Heart left ventricle (tissue), 16 donors: Measurements from ENCODE around the gene SNX9. TPM values are rescaled to one million over a fixed set of nuclear protein-coding genes. Genes with fewer than 3 reads are reported as not detected.

Source experiments
- ATAC-seq, 4 donors: fragments of 200-7000 bp; cut with Tn5 transposase; one replicate each; pipeline ENCODE4 v1.9.1; 2020 to 2022; ENCODE audit warnings: moderate library complexity in 4 of 4, mild to moderate bottlenecking in 3 of 4, moderate number of reproducible peaks in 1 of 4
- DNase-seq, 5 donors: peaks; one replicate each; pipeline ENCODE4 v3.0.0-alpha.2; 2020
- H3K27ac ChIP-seq, 12 donors: fragments of 200-600 bp; sonication (generic) in 4 of 12; one replicate each; pipeline versions ENCODE4 v1.5.0 to v1.8.0; 2016 to 2022; ENCODE audit warnings: mild to moderate bottlenecking in 2 of 12
- H3K27me3 ChIP-seq, 9 donors: fragments of 200-600 bp; sonication (generic) in 2 of 9; one replicate each; pipeline versions ENCODE4 v1.5.1 to v1.8.0; 2016 to 2022; ENCODE audit warnings: mild to moderate bottlenecking in 3 of 9
- H3K36me3 ChIP-seq, 9 donors: fragments of 200-600 bp; sonication (generic) in 2 of 9; one replicate each; pipeline versions ENCODE4 v1.5.0 to v1.8.0; 2018 to 2022; ENCODE audit warnings: mild to moderate bottlenecking in 2 of 9
- H3K4me1 ChIP-seq, 12 donors: fragments of 200-600 bp; sonication (generic) in 4 of 12; one replicate each; pipeline versions ENCODE4 v1.5.0 to v1.8.0; 2016 to 2022; ENCODE audit warnings: mild to moderate bottlenecking in 3 of 12
- H3K4me3 ChIP-seq, 12 donors: fragments of 200-600 bp; sonication (generic) in 4 of 12; one replicate each; pipeline versions ENCODE4 v1.5.0 to v1.8.0; 2017 to 2022; ENCODE audit warnings: mild to moderate bottlenecking in 9 of 12, moderate library complexity in 4 of 12
- H3K9me3 ChIP-seq, 12 donors: fragments of 200-600 bp; sonication (generic) in 4 of 12; one replicate each; pipeline versions ENCODE4 v1.5.0 to v1.8.0; 2016 to 2022; ENCODE audit warnings: mild to moderate bottlenecking in 1 of 12
- POLR2A ChIP-seq, 2 donors: fragments of 450-650 bp; IDR thresholded peaks; one replicate each; pipeline ENCODE4 v1.6.1; 2017; ENCODE audit warnings: antibody characterized with exemption in 2 of 2, mild to moderate bottlenecking in 2 of 2, moderate library complexity in 2 of 2
- WGBS, 4 donors: extraction: QIAGEN DNeasy Blood & Tissue Kit in 2 of 4; methylation state at CpG; one replicate each; pipeline versions ENCODE4 v1.1.5 to v1.1.7; 2013 to 2018; 5-methylcytosine and 5-hydroxymethylcytosine counted together
- intact Hi-C, 10 donors: fragments of 100-400 bp; cut with DNase I; formaldehyde crosslinking; loops; one replicate each; pipeline versions ENCODE4 v1.11.1 to v1.14.2; 2022
- polyA plus RNA-seq, 2 donors: library from polyadenylated mRNA; stranded (reverse); fragments of 200-250 nt; gene quantifications; one replicate each; pipeline ENCODE4 v1.2.3, GENCODE V29; 2013
- total RNA-seq, 9 donors: library from RNA; depleted of rRNA in 2 of 9; stranded (reverse); fragments of >200 nt in 2 of 9; fragmentation: NEBNext Ultra II Directional in 3 of 9; extraction: Animal tissue kit (Norgen Biotek cat#: 25700) in 3 of 9; gene quantifications; one replicate each; pipeline versions ENCODE4 v1.1.0 to v1.2.4, GENCODE V29; 2016 to 2023
- TF ChIP-seq, protein P1 (sequence below), 12 donors: fragments of 200-600 bp; sonication (generic) in 4 of 12; IDR thresholded peaks; one replicate each; pipeline versions ENCODE4 v1.5.0 to v1.8.0; 2018 to 2022; ENCODE audit warnings: antibody characterized with exemption in 12 of 12, mild to moderate bottlenecking in 5 of 12
- donor health status: ischemic (EF 13 %, LVEDD 7.1; RV severe dilation, severe dysfunction).
- donor health status: healthy with polysubstance abuse.
- donor health status: DM: no; HTN: yes; CAD: no.
- donor health status: DM: no; HTN: no; CAD: no.
- donor health status: ischemic (EF 25% LVEDD 6.9; RV normal size, moderate dysfunction).
- donor health status: ischemic (EF 25% LVEDD 5.7; RV mildly dilated, moderate dysfunction).
- donor health status: healthy.
- donor health status: DM: yes; HTN: yes; CAD: no.
- donor health status: ischemic (EF 35%, LVEDD 5.7; RV mildly dilated, moderate dysfunction).
- donor health status: nonischemic (EF 11% LVEDD 7.7; RV severe dilation, severe dysfunction).
- donor health status: DM: yes; HTN: yes; CAD: no.
- donor health status: PGD.
- donor health status: ischemic (EF 29% LVEDD 5.4; RV normal size, mild dysfunction).
- donor health status: nonischemic (EF 23%, LVEDD 6.1; RV moderate dilation, normal function).

Gene SNX9
- total and polyA plus RNA-seq, 11 donors = 15.4 to 44.0 (median 30.7) TPM

DNA sequence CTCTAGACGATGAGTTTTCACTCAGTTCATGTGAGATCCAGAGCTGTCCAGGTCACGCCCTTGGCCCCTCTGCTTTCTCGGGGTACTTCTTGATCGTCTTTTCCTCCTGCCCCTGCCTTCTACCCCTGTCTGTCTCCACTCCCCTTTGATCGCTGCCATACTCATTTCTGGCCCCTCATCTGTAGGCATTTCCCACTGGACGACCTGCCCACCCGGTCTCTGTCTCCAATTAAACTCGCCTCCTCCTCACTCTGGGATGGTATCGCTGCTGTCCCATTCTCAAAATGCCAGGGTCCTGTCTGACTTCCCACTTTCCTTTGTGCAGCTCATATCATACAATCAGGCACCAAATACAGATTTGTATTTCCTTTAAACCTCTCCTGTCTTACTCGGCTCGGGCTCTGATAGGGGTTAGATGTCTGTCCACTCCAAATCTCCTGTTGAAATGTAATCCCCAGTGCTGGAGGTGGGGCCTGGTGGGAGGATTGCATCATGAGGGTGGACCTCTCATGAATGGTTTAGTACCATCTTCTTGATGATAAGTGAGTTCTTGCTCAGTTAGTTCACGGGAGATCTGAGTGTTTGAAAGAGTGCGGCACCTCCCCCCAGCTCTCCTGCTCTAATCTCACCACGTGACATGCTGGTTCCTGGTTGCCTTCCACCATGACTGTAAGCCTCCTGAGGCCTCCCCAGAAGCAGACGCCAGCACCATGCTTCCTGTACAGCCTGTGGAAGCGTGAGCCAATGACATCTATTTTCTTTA, 155.2 kb downstream of the SNX9 start:
- 83 to 88% (median 86%) methylated on average over 16 of the region's 16 CpGs for WGBS, 4 donors
- H3K27ac ChIP-seq = no peak overlapping the region
- no peaks in the 10 kb centered on the region for H3K36me3 ChIP-seq
- no peaks in the 10 kb centered on the region for H3K9me3 ChIP-seq
- no peak overlapping the region for H3K4me3 ChIP-seq
- intact Hi-C loops = loop anchor here in 1 of 10 donors (10.0 kb wide), 1 partner anchor 143 kb away; no protein-coding TSS in a partner anchor
- no peak for ATAC-seq
- peaks cover 0 to 24% (median 9%) of the 10 kb centered on the region in 12 donors for H3K4me1 ChIP-seq
- DNase-seq = no peak
- TF ChIP-seq POLR2A (IDR thresholded peaks at IDR 0.05) = no peak
- TF ChIP-seq, protein P1, sequence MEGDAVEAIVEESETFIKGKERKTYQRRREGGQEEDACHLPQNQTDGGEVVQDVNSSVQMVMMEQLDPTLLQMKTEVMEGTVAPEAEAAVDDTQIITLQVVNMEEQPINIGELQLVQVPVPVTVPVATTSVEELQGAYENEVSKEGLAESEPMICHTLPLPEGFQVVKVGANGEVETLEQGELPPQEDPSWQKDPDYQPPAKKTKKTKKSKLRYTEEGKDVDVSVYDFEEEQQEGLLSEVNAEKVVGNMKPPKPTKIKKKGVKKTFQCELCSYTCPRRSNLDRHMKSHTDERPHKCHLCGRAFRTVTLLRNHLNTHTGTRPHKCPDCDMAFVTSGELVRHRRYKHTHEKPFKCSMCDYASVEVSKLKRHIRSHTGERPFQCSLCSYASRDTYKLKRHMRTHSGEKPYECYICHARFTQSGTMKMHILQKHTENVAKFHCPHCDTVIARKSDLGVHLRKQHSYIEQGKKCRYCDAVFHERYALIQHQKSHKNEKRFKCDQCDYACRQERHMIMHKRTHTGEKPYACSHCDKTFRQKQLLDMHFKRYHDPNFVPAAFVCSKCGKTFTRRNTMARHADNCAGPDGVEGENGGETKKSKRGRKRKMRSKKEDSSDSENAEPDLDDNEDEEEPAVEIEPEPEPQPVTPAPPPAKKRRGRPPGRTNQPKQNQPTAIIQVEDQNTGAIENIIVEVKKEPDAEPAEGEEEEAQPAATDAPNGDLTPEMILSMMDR (IDR thresholded peaks at IDR 0.05) = no peak
- H3K27me3 ChIP-seq = no peaks in the 10 kb centered on the region

DNA sequence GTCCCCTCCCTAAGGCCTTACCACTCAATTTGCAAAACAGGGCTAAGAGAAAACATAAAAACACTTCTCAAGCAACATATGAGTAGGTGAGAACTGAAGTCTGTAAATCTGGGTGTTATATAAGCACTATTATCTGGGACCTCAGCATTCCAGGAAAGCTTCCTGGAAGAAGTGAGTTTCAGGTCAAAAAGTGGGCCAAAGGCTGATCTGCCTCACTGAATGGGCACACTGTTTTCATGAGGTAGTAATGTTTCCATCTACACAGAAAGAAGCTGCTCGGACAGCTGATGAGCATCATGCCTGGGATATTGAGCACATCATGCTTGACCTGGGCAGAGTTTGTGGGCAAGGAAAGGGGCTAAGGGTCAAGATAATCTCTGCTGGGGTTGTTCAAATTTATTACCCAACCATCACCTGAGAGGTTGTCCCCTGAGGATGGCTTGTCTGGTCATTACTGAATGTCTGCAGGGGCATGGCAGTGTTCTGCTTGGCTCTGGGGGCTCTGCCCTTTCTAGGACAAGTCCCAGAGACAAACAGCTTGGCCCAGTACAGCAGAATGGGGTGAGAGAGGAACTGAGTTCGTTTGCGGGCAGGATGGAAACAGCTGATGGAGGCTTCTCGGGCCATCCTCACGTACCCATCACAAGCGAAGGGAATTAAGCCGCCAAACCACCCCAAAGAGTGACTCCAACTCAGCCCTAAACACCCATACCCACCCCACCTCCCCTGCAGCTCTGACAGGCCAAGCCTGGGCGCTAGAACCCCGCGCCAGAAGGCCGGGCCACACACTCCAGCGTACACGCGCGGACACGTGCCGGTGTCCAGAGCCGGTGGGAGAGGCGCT, 157.5 kb downstream of the SNX9 start:
- ATAC-seq (peak in 3 of 4 donors; percentile 38 to 50 (median 44)), DNase-seq (peak in 1 of 5 donors; percentile 55)
- Histone ChIP-seq H3K4me1 (peaks cover 0 to 47% (median 12%) of the 10 kb centered on the region in 12 donors), H3K27ac (peak overlapping the region in 10 of 12 donors; percentile 63 to 92 (median 78)), H3K36me3 (no peaks in the 10 kb centered on the region), H3K9me3 (no peaks in the 10 kb centered on the region), H3K27me3 (no peaks in the 10 kb centered on the region), H3K4me3 (peak overlapping the region in 9 of 12 donors; percentile 68 to 100 (median 93))
- 44 to 79% (median 59%) methylated on average over 15 to 19 of the region's 19 CpGs for WGBS, 4 donors
- intact Hi-C loops = loop anchor here (1.0 to 5.0 kb wide), 8 partner anchors 47 to 92 kb away; no protein-coding TSS in a partner anchor
- TF ChIP-seq, protein P1 (IDR thresholded peaks at IDR 0.05) = no peak
- TF ChIP-seq POLR2A (IDR thresholded peaks at IDR 0.05) = no peak

DNA sequence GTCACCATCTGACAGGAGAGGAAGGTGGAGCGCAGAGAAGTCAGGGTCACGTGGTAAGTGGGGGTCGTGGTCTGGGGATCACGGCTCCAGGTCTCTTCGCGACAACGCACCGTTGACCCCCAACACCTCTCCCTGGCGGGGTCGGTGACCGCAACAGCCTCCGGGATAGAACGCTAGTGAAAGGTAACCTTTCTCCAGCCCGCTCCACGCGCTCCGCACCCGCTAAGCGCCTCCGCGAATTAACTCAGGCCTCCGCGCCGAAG, 158.0 kb downstream of the SNX9 start:
- WGBS, 4 donors = 7 to 38% (median 23%) methylated on average over 14 to 24 of the region's 24 CpGs
- TF ChIP-seq POLR2A (IDR thresholded peaks at IDR 0.05) = no peak
- TF ChIP-seq, protein P1 (IDR thresholded peaks at IDR 0.05) = no peak
- Histone ChIP-seq H3K9me3 (no peaks in the 10 kb centered on the region), H3K27ac (peak overlapping the region in 11 of 12 donors; percentile 63 to 92 (median 78)), H3K4me3 (peak overlapping the region; percentile 63 to 100 (median 94)), H3K36me3 (no peaks in the 10 kb centered on the region), H3K4me1 (peaks cover 0 to 48% (median 12%) of the 10 kb centered on the region in 12 donors), H3K27me3 (no peaks in the 10 kb centered on the region)
- ATAC-seq = no peak
- intact Hi-C loops = loop anchor here (1.0 to 5.0 kb wide), 8 partner anchors 46 to 92 kb away; no protein-coding TSS in a partner anchor
- DNase-seq = peak in 1 of 5 donors; percentile 41
